SU-DHL-6 (cell line): Measurements from ENCODE around the gene MAP4.

ENCODE experiments used
- H2AFZ ChIP-seq: fragments of 200-600 bp; sonication (generic); 2 replicates; pipeline ENCODE4 v1.6.1; 2014; ENCODE audit warnings: low read depth, mild to moderate bottlenecking, moderate library complexity, mixed read lengths, antibody characterized with exemption, low read length; ENCODE audit not compliant: severe bottlenecking
- H3F3A ChIP-seq: fragments of 200-600 bp; shearing (Covaris generic); 2 replicates; pipeline ENCODE4 v1.6.0; 2016; ENCODE audit warnings: antibody characterized with exemption, mild to moderate bottlenecking; ENCODE audit not compliant: insufficient read depth
- H3K27ac ChIP-seq: fragments of 200-600 bp; sonication (generic); 2 replicates; pipeline ENCODE4 v1.5.1; 2016; ENCODE audit warnings: low read depth, mild to moderate bottlenecking, low read length, moderate library complexity, mixed read lengths
- H3K27me3 ChIP-seq: fragments of 200-600 bp; sonication (generic), shearing (Covaris generic); 2 replicates; pipeline ENCODE4 v1.6.0; 2014; ENCODE audit warnings: mild to moderate bottlenecking, low read length
- H3K36me3 ChIP-seq: fragments of 200-600 bp; sonication (generic); 2 replicates; pipeline ENCODE4 v1.6.1; 2014; ENCODE audit warnings: mild to moderate bottlenecking, low read length, mixed read lengths
- H3K4me2 ChIP-seq: fragments of 300-600, 200-600 bp; shearing (Covaris generic), sonication (generic); 2 replicates; pipeline ENCODE4 v1.6.0; 2014; ENCODE audit warnings: low read length, low read depth, mild to moderate bottlenecking; ENCODE audit not compliant: poor library complexity, severe bottlenecking
- H3K4me3 ChIP-seq: fragments of 200-600 bp; sonication (generic); 2 replicates; pipeline ENCODE4 v1.5.1; 2014; ENCODE audit warnings: antibody characterized with exemption, low read length, mild to moderate bottlenecking, mixed read lengths; ENCODE audit not compliant: insufficient read depth, poor library complexity, severe bottlenecking
- H3K79me2 ChIP-seq: fragments of 200-600 bp; sonication (generic); 2 replicates; pipeline ENCODE4 v1.6.1; 2014; ENCODE audit warnings: mild to moderate bottlenecking, low read length, moderate library complexity; ENCODE audit not compliant: insufficient read depth
- H3K9ac ChIP-seq: fragments of 200-600 bp; sonication (generic); 2 replicates; pipeline ENCODE4 v1.7.0; 2014; ENCODE audit warnings: mild to moderate bottlenecking, low read length
- H3K9me2 ChIP-seq: fragments of 200-600 bp; sonication (generic); replicated peaks from 2 replicates; pipeline ENCODE4 v1.6.1; 2014; ENCODE audit warnings: low read length; ENCODE audit not compliant: insufficient read depth
- H3K9me3 ChIP-seq: fragments of 200-600 bp; sonication (generic); 2 replicates; pipeline ENCODE4 v1.6.1; 2014; ENCODE audit warnings: low read length, mixed read lengths; ENCODE audit not compliant: insufficient read depth
- H4K20me1 ChIP-seq: fragments of 200-600 bp; sonication (generic); 2 replicates; pipeline ENCODE4 v1.6.1; 2014; ENCODE audit warnings: low read depth, mild to moderate bottlenecking, antibody characterized with exemption, low read length, moderate library complexity, mixed read lengths
- CTCF ChIP-seq: fragments of 200-600 bp; sonication (generic); IDR thresholded peaks from one replicate; pipeline ENCODE4 v1.5.1; 2017; ENCODE audit warnings: antibody characterized with exemption, mild to moderate bottlenecking, low read length, moderate library complexity; ENCODE audit not compliant: insufficient read depth, poor library complexity, severe bottlenecking
- EZH2phosphoT487 ChIP-seq: fragments of 200-600 bp; sonication (generic), shearing (Covaris generic); conservative IDR thresholded peaks from 2 replicates; pipeline ENCODE4 v1.6.1; 2018; ENCODE audit warnings: mild to moderate bottlenecking, antibody characterized with exemption, low read length, moderate library complexity, mixed read lengths

MAP4 gene

GRCh38 chr3:47871389-47871788, 144.8 kb downstream of the MAP4 start:
- no peak overlapping the region for H2AFZ ChIP-seq
- no peak overlapping the region for H3K27ac ChIP-seq
- no peak overlapping the region for H3K4me2 ChIP-seq
- no peaks in the 10 kb centered on the region for H3K27me3 ChIP-seq
- no peaks in the 10 kb centered on the region for H3K9me3 ChIP-seq
- no peaks in the 10 kb centered on the region for H3K79me2 ChIP-seq
- TF ChIP-seq EZH2phosphoT487 = no peak
- TF ChIP-seq CTCF = no peak
- no peaks in the 10 kb centered on the region for H3F3A ChIP-seq
- H3K9me2 ChIP-seq = no peaks in the 10 kb centered on the region
- H3K36me3 ChIP-seq = no peaks in the 10 kb centered on the region
- H3K9ac ChIP-seq = no peak overlapping the region
- H4K20me1 ChIP-seq = no peaks in the 10 kb centered on the region
- H3K4me3 ChIP-seq = no peak overlapping the region

GRCh38 chr3:47870702-47871260, 145.4 kb downstream of the MAP4 start:
- Histone ChIP-seq H3K9me3 (no peaks in the 10 kb centered on the region), H3K4me2 (no peak overlapping the region), H2AFZ (no peak overlapping the region), H3K36me3 (no peaks in the 10 kb centered on the region), H3F3A (no peaks in the 10 kb centered on the region), H3K9me2 (no peaks in the 10 kb centered on the region), H3K9ac (no peak overlapping the region), H3K79me2 (no peaks in the 10 kb centered on the region), H3K27ac (no peak overlapping the region), H3K4me3 (no peak overlapping the region), H4K20me1 (no peaks in the 10 kb centered on the region), H3K27me3 (no peaks in the 10 kb centered on the region)
- no peak for TF ChIP-seq EZH2phosphoT487
- TF ChIP-seq CTCF = no peak

GRCh38 chr3:47870156-47870555, 146.1 kb downstream of the MAP4 start:
- no peaks in the 10 kb centered on the region for H4K20me1 ChIP-seq
- H3K4me3 ChIP-seq = no peak overlapping the region
- H3K27ac ChIP-seq = no peak overlapping the region
- H3F3A ChIP-seq = no peaks in the 10 kb centered on the region
- H3K27me3 ChIP-seq = no peaks in the 10 kb centered on the region
- H2AFZ ChIP-seq = no peak overlapping the region
- no peak overlapping the region for H3K9ac ChIP-seq
- H3K4me2 ChIP-seq = no peak overlapping the region
- H3K36me3 ChIP-seq = no peaks in the 10 kb centered on the region
- no peak for TF ChIP-seq CTCF
- no peak for TF ChIP-seq EZH2phosphoT487
- H3K79me2 ChIP-seq = no peaks in the 10 kb centered on the region
- no peaks in the 10 kb centered on the region for H3K9me3 ChIP-seq
- H3K9me2 ChIP-seq = no peaks in the 10 kb centered on the region
